K562 (cell line): ENCODE measurements around the gene MGAT4C.

Experiments
- CBX2 ChIP-seq: fragments of 200-600 bp; sonication (generic); IDR thresholded peaks from one replicate; pipeline ENCODE4 v1.6.1; 2012; ENCODE audit warnings: mild to moderate bottlenecking, low read length, inconsistent platforms; ENCODE audit not compliant: insufficient read depth, poor library complexity, severe bottlenecking
- CTCF ChIP-seq, 3 experiments: IDR thresholded peaks in 2 of 3; conservative IDR thresholded peaks in 1 of 3; 2 replicates each; pipeline ENCODE4 v1.5.1; 2011 to 2012; ENCODE audit warnings: low read length in 3 of 3, mild to moderate bottlenecking in 3 of 3, control low read depth in 2 of 3, improper control_type of control experiment in 1 of 3, inconsistent platforms in 1 of 3, low read depth in 1 of 3, mixed read lengths in 1 of 3, moderate library complexity in 1 of 3; ENCODE audit not compliant: insufficient read depth in 2 of 3
- ESRRA ChIP-seq: fragments of 450-650 bp; IDR thresholded peaks from 2 replicates; pipeline ENCODE4 v1.6.1; 2014; ENCODE audit warnings: low read depth, mild to moderate bottlenecking, moderate library complexity, borderline replicate concordance
- EZH2 ChIP-seq: IDR thresholded peaks from 2 replicates; pipeline ENCODE4 v1.6.1; 2012; ENCODE audit warnings: low read depth, mild to moderate bottlenecking, inconsistent platforms, low read length, borderline replicate concordance
- HDAC6 ChIP-seq: IDR thresholded peaks from 2 replicates; pipeline ENCODE4 v1.6.1; 2012; ENCODE audit warnings: low read depth, mild to moderate bottlenecking, control low read depth, inconsistent platforms, low read length, moderate library complexity
- HDGF ChIP-seq: fragments of 450-650 bp; IDR thresholded peaks from 2 replicates; pipeline ENCODE4 v1.6.1; 2016
- PKNOX1 ChIP-seq: fragments of 450-650 bp; IDR thresholded peaks from 2 replicates; pipeline ENCODE4 v1.6.1; 2016
- POLR2A ChIP-seq: fragments of 450-650 bp; conservative IDR thresholded peaks from 2 replicates; pipeline ENCODE4 v1.6.1; 2016
- SP1 ChIP-seq: sonication (generic); formaldehyde crosslinking; IDR thresholded peaks from 2 replicates; pipeline ENCODE4 v1.8.1; 2022; ENCODE audit warnings: mild to moderate bottlenecking, missing genetic modification reagents
- SP2 ChIP-seq: IDR thresholded peaks from 2 replicates; pipeline ENCODE4 v1.6.1; 2011; ENCODE audit warnings: mild to moderate bottlenecking, low read depth, low read length, moderate library complexity; ENCODE audit not compliant: poor library complexity, severe bottlenecking; ENCODE audit errors: extremely low read depth
- ZBTB17 ChIP-seq: fragments of 450-650 bp; formaldehyde crosslinking; IDR thresholded peaks from 2 replicates; pipeline ENCODE4 v1.4.0; 2020; ENCODE audit warnings: mild to moderate bottlenecking
- TF ChIP-seq, protein P1 (sequence below), 2 experiments: IDR thresholded peaks in 1 of 2; conservative IDR thresholded peaks in 1 of 2; 2 replicates each; pipeline ENCODE4 v1.6.1; 2016; ENCODE audit warnings: low read depth in 2 of 2, mild to moderate bottlenecking in 1 of 2, missing compliant biosample characterization in 1 of 2, missing genetic modification characterization in 1 of 2, moderate library complexity in 1 of 2
- TF ChIP-seq, protein P2 (sequence below): sonication (generic); formaldehyde crosslinking; IDR thresholded peaks from 2 replicates; pipeline ENCODE4 v1.5.0; 2020; ENCODE audit warnings: missing genetic modification reagents

DNA sequence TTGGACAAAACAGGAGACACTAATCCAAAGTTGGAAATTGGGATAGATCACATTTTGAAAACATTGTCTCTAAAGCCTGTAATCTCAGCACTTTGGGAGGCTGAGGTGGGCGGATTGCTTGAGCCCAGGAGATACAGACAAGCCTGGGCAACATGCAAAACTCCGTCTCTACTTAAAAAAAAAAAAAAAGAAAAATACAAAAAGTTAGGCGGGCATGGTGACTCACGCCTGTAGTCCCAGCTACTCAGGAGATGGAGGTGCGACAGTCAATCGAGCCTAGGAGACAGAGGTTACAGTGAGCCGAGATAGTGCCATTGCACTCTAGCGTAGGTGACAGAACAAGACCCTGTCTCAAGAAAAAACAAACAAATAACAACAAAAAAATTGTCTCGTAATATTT is 152.1 kb downstream of the MGAT4C start:
- TF ChIP-seq HDAC6: no peak
- no peak for TF ChIP-seq ESRRA
- TF ChIP-seq PKNOX1: no peak
- no peak for TF ChIP-seq CTCF (IDR thresholded peaks at IDR 0.05 in 2 of 3, conservative IDR thresholded peaks at IDR 0.05 in 1 of 3; ENCODE audit: insufficient read depth in 2 of 3, low read depth in 1 of 3, low read length in 3 of 3)
- no peak for TF ChIP-seq POLR2A
- no peak for TF ChIP-seq CBX2
- TF ChIP-seq, protein P1, sequence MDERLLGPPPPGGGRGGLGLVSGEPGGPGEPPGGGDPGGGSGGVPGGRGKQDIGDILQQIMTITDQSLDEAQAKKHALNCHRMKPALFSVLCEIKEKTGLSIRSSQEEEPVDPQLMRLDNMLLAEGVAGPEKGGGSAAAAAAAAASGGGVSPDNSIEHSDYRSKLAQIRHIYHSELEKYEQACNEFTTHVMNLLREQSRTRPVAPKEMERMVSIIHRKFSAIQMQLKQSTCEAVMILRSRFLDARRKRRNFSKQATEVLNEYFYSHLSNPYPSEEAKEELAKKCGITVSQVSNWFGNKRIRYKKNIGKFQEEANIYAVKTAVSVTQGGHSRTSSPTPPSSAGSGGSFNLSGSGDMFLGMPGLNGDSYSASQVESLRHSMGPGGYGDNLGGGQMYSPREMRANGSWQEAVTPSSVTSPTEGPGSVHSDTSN (CRISPR knock-in tag; IDR thresholded peaks at IDR 0.05; ENCODE audit: low read depth): no peak
- TF ChIP-seq, protein P1 (tag; conservative IDR thresholded peaks at IDR 0.05; ENCODE audit: low read depth): no peak
- TF ChIP-seq, protein P2, sequence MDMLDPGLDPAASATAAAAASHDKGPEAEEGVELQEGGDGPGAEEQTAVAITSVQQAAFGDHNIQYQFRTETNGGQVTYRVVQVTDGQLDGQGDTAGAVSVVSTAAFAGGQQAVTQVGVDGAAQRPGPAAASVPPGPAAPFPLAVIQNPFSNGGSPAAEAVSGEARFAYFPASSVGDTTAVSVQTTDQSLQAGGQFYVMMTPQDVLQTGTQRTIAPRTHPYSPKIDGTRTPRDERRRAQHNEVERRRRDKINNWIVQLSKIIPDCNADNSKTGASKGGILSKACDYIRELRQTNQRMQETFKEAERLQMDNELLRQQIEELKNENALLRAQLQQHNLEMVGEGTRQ (CRISPR knock-in tag): no peak
- no peak for TF ChIP-seq HDGF
- no peak for TF ChIP-seq SP2
- no peak for TF ChIP-seq SP1
- no peak for TF ChIP-seq EZH2
- TF ChIP-seq ZBTB17: no peak
